Esophagus squamous epithelium (tissue), 4 donors: Measurements from ENCODE around the gene TMC1.

ENCODE experiments used
- CTCF ChIP-seq, 6 experiments: fragments of 450-650 bp in 4 of 6; fragments of 200-600 bp in 2 of 6; sonication (generic) in 2 of 6; IDR thresholded peaks; one replicate each; pipeline ENCODE4 v1.5.1; 2016 to 2019; ENCODE audit warnings: antibody characterized with exemption in 6 of 6, mild to moderate bottlenecking in 4 of 6, moderate library complexity in 4 of 6
- POLR2A ChIP-seq, 4 donors: fragments of 450-650 bp; IDR thresholded peaks; one replicate each; pipeline ENCODE4 v1.6.1; 2017; ENCODE audit warnings: antibody characterized with exemption in 4 of 4, mild to moderate bottlenecking in 4 of 4, moderate library complexity in 3 of 4

GRCh38 chr9:72590824-72591223 lies 69.4 kb downstream of the TMC1 start:
- TF ChIP-seq CTCF (IDR thresholded peaks at IDR 0.05) (no peak), POLR2A (IDR thresholded peaks at IDR 0.05) (no peak)
